ENCODE data around the gene LRCH1.

LRCH1 gene

GRCh38 chr13:46595885-46596275, 42.9 kb downstream of the LRCH1 start:
- no peak overlapping the region for H3K4me3 ChIP-seq (ENCODE audit: low read length)
- TF ChIP-seq, protein P1, sequence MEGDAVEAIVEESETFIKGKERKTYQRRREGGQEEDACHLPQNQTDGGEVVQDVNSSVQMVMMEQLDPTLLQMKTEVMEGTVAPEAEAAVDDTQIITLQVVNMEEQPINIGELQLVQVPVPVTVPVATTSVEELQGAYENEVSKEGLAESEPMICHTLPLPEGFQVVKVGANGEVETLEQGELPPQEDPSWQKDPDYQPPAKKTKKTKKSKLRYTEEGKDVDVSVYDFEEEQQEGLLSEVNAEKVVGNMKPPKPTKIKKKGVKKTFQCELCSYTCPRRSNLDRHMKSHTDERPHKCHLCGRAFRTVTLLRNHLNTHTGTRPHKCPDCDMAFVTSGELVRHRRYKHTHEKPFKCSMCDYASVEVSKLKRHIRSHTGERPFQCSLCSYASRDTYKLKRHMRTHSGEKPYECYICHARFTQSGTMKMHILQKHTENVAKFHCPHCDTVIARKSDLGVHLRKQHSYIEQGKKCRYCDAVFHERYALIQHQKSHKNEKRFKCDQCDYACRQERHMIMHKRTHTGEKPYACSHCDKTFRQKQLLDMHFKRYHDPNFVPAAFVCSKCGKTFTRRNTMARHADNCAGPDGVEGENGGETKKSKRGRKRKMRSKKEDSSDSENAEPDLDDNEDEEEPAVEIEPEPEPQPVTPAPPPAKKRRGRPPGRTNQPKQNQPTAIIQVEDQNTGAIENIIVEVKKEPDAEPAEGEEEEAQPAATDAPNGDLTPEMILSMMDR (IDR thresholded peaks at IDR 0.05; ENCODE audit: insufficient read depth, low read depth, low read length, missing control alignments): no peak
- no peak for DNase-seq (ENCODE audit: low read depth)

- DNase-seq (ENCODE audit: low read depth): no peak
- TF ChIP-seq, protein P1 (IDR thresholded peaks at IDR 0.05; ENCODE audit: insufficient read depth, low read depth, low read length, missing control alignments): no peak
- H3K4me3 ChIP-seq (ENCODE audit: low read length): no peak overlapping the region
Observed at GRCh38 chr13:46596466-46596865, 43.5 kb downstream of the LRCH1 start.

DNA sequence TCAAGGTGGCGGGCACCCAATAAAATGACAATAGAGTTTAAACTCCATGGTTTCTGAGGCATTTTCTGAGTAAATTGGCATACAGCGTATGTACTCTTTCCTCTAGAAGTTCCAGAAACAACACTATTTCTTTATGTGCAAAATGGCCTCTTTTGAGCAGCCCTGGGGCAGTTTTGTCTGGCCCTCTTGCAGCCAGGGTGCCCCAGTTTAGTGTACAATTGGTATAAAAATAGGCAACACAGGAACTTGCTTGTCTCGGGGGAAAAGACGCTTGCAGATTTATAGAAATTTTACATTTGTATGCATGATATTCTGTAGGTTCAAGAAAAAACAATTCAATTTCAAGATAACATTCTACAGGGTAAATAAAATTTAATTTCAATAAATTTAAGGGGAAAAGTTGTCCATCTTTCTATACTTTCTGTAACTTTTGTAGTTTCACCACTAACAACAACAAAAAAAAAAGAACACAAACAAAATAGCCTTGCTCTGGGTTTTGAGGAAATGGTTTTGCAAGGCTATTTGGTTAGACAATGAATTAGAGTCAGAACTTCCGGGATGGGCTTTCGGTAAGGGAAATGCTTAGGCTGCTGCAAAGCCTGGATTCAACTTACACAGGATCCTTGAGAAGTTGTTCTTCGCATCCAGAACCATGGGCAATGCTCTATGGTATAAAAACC, 45.3 kb downstream of the LRCH1 start:
- TF ChIP-seq, protein P1 (IDR thresholded peaks at IDR 0.05; ENCODE audit: insufficient read depth, low read depth, low read length, missing control alignments): no peak
- H3K4me3 ChIP-seq (ENCODE audit: low read length): no peak overlapping the region
- no peak for DNase-seq (ENCODE audit: low read depth)

DNA sequence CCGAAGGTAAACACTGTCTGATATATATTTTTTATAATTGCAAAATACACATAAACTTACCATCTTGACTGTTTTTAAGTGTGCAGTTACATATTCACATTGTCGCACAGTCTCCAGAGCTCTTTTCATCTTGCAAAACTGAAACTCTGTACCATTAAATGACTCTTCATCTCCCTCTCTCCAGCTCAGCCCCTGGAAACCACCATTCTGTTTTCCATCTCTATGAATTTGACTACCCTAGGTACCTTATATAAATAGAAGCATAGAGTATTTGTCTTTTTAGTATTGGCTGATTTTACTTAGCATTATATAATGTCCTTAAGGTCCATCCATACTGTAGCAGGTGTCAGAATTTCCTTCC, 45.8 kb downstream of the LRCH1 start:
- H3K4me3 ChIP-seq (ENCODE audit: low read length): no peak overlapping the region
- no peak for DNase-seq (ENCODE audit: low read depth)
- TF ChIP-seq, protein P1 (IDR thresholded peaks at IDR 0.05; ENCODE audit: insufficient read depth, low read depth, low read length, missing control alignments): no peak

GRCh38 chr13:46600943-46601311, 48.0 kb downstream of the LRCH1 start:
- H3K4me3 ChIP-seq (ENCODE audit: low read length): no peak overlapping the region
- no peak for DNase-seq (ENCODE audit: low read depth)
- TF ChIP-seq, protein P1 (IDR thresholded peaks at IDR 0.05; ENCODE audit: insufficient read depth, low read depth, low read length, missing control alignments): no peak

DNA sequence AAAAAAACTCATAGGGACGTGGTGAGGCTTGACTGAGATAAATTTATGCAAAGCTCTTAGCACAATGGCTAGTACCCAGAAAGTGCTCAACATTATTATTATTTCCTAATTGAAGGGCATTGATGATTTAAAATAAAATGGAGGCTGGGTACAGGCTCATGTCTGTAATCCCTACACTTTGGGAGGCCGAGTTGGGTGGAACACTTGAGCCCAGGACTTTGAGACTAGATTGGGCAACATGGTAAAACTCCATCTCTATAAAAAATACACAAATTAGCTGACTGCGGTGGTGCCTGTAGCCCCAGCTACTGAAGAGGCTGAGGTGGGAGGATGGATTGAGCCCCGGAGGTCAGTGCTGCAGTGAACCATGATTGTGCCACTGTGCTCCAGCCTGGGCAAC, 49.6 kb downstream of the LRCH1 start:
- TF ChIP-seq, protein P1 (IDR thresholded peaks at IDR 0.05; ENCODE audit: insufficient read depth, low read depth, low read length, missing control alignments): no peak
- no peak overlapping the region for H3K4me3 ChIP-seq (ENCODE audit: low read length)
- DNase-seq (ENCODE audit: low read depth): no peak

DNA sequence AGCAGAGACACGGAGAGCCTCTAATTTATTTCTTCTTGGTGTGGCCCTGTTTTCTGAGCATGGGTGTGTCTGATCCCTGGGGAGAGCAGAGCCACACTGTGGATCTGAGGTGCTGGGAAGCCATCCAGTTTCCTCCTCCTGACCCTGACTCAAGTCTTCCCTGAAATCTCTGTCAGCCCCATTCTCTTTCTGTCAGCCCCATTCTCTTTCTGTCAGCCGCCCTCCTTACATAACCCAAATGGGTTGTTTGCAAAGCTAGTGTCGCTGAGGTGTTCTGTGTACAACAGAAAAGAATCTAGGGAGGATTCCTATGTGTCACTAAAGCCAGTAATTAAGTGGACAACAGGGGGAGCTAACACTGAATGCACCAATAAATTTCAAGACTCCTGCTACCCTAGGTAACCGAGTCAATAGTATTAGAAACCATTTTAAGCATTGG, 50.2 kb downstream of the LRCH1 start:
- no peak overlapping the region for H3K4me3 ChIP-seq (ENCODE audit: low read length)
- peak; percentile 28 for DNase-seq (ENCODE audit: low read depth)
- TF ChIP-seq, protein P1 (IDR thresholded peaks at IDR 0.05; ENCODE audit: insufficient read depth, low read depth, low read length, missing control alignments): peak; percentile 18
